ENCODE measurements around the gene DNMBP.

DNA sequence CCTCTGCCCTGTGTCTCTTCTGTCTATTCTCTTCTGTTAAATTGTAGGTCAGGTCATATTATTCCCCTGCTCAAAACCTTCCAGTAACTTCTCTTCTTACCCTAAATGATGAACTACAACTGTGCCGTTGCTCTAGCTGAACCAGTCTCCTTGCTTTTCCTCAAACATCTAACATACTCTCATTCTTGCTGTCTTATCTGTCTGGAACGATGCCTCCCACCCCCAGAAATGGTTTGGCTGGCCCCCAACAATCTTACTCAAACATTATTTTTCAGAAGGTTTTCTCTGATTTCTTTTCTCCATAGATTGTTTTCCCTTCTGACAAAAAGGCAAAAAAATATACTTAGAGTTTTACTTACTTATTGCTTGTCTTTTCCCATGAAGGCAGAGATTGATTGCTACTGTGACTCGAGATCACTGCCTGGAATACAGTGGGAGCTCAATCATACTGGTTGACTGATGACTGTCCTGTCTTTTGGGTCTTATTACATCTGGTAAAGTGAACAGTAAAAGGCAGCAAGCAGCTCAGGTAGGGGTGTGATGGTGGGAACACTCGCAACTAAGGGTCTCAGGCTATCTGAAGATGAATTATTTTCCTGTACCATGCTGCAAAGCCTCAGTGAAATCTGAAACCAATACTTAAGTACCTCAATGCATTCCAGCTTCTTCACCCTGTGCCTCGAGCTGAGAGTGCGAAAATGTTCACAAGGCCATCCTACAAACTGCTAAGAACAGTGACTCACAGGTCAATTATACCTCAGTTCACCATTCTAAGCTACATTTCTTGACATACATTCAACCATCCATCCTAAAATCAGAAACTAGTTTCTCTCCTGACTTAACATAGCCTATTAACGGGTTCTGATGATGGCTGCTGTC is 67.6 kb downstream of the DNMBP start:
- TF ChIP-seq, protein P1, sequence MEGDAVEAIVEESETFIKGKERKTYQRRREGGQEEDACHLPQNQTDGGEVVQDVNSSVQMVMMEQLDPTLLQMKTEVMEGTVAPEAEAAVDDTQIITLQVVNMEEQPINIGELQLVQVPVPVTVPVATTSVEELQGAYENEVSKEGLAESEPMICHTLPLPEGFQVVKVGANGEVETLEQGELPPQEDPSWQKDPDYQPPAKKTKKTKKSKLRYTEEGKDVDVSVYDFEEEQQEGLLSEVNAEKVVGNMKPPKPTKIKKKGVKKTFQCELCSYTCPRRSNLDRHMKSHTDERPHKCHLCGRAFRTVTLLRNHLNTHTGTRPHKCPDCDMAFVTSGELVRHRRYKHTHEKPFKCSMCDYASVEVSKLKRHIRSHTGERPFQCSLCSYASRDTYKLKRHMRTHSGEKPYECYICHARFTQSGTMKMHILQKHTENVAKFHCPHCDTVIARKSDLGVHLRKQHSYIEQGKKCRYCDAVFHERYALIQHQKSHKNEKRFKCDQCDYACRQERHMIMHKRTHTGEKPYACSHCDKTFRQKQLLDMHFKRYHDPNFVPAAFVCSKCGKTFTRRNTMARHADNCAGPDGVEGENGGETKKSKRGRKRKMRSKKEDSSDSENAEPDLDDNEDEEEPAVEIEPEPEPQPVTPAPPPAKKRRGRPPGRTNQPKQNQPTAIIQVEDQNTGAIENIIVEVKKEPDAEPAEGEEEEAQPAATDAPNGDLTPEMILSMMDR (IDR thresholded peaks at IDR 0.05): no peak
- no peak for TF ChIP-seq POLR2A (IDR thresholded peaks at IDR 0.05)
